Measurements from ENCODE around the gene CCDC12.
A peak's percentile ranks its signal among the peaks of the same experiment; 100 is the strongest.

Gene CCDC12

GRCh38 chr3:46934498-46935167 lies 41.9 kb downstream of the CCDC12 start:
- DNase-seq: peak; percentile 29

DNA sequence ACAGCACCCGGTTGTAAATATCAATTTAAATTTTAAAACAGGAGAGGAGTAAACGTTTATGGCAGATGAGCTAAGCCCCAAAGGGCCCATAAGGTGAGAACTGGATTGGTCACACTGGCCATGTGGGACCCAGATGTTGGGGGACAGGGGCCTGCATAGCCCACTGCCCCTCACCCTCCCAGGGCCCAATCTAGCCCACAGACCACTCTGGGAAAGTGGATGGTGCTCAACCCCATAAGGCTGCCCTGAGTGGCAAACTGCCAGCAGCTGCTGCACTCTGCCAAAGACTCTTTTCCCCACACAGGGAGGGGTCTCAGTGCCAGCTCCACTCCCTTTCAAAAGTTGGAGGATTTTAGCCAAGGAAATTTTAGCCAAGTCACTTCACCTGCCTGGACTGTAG lies 42.5 kb downstream of the CCDC12 start:
- DNase-seq: no peak

DNA sequence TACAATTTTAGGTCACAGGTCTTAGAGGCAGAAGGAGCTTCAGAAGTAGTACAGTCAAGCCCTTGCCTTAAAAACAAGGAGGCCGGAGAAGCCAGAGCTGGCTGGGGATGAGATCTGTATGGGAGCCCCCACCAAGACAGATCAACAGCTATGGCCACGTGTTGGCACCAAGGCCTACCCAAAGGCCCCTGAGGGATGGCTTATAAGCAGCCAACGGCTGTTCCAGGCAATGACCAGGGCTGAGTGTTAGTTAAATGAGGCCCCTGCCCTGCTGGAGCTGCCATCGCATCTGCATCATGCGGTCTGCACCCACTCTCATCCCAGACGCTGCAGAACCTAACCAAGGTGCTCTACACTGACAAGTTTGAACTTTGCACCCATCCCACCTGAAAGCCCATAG lies 43.3 kb downstream of the CCDC12 start:
- DNase-seq: no peak

GRCh38 chr3:46932455-46933225 lies 43.9 kb downstream of the CCDC12 start:
- DNase-seq: no peak

DNA sequence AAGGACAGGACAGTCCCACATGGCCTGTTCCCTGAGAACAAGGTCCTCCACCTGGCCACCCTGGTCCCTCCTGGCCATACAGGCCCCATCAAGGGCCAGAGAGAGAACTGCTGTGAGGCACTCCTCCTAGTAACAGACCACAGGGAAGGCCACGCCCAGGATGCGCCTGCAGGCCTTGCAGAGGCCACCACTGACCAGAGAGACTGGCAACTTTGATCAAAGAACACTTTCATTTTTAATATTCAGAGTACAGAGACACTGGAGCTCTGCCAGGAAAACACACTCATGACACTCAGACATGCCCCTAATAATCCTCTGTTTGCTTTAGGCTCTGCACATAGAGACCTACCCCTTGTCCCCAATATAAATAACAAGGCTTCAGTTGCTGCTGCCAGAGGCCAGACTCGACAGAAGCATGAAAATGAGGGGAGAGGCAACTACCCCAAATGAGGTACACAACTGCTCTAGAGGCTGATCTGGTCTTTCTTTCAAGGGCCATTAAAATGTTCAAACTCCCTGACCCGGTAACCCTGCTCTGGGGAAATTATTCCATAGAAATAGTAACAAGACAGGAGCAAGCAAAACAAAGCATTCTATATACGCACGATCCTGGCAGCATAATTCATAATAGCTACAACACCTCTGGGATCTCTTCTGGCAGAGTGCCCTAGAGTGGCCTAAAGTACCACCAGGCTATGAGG lies 44.8 kb downstream of the CCDC12 start:
- DNase-seq: peak; percentile 86

GRCh38 chr3:46930945-46931403 lies 45.6 kb downstream of the CCDC12 start:
- peak; percentile 17 for DNase-seq

DNA sequence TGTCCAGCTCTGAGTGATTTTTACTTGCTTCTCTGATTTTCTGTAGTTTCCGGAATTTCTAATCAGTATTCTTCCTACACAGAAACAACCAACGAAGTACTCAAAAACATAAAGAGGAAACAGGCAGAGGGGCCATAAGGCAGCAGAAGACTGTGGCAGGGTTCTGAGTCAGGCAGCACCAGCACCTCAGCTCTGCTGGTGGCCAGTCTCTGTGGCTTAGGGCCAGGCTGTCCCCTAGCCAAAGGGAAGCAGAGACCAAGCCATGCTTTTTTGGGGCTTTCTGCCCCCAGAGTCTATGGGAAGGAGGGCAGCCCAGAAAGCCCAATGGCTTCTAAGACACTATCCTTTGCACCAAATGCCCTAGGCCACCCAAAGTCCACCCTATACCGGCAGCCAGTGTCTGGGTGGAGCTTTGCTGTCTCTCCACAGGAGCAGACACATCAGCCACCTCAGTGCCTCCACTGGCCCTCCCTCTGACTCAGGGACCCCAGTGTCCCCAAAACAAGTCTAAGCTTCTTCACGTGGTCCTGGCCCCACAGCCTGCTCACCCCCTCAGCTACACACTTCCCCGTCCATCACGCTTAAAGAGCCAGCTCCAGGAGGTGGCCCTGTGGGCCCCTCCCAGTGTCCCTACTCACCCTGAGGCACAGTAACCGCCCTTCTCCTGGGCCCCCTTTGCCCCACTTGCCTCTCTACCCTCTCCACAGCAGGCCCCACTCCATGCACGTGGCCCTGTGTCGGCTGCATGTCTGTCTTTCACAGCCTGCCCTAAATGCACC lies 46.2 kb downstream of the CCDC12 start:
- peak; percentile 95 for DNase-seq

GRCh38 chr3:46929324-46929723 lies 47.2 kb downstream of the CCDC12 start:
- DNase-seq: peak; percentile 20

- DNase-seq: peak; percentile 85
Observed at GRCh38 chr3:46928282-46928681, 48.3 kb downstream of the CCDC12 start.

GRCh38 chr3:46927718-46928073 lies 48.8 kb downstream of the CCDC12 start:
- DNase-seq: no peak

- peak; percentile 95 for DNase-seq
Observed at GRCh38 chr3:46926871-46927717, 49.5 kb downstream of the CCDC12 start.

DNA sequence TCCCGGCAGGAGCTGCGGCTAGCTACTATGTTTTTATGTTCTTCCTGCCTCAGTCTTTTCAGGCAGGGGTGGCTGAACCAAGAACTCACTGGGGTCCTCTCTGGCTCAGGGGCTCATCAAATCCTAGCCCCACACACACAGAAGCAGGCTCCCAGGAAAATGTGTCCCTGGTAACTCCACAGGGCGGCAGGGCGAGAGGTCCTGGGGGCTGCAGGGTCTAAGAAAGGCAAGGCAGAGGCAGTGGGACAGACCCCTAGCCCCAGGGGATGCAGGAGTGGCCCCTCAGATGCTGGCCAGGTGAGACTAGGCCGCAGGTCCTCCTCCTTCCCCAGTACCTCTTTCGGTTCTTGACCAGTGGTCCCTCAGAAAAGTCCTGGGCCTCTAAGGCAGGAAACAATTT lies 50.1 kb downstream of the CCDC12 start:
- no peak for DNase-seq

DNA sequence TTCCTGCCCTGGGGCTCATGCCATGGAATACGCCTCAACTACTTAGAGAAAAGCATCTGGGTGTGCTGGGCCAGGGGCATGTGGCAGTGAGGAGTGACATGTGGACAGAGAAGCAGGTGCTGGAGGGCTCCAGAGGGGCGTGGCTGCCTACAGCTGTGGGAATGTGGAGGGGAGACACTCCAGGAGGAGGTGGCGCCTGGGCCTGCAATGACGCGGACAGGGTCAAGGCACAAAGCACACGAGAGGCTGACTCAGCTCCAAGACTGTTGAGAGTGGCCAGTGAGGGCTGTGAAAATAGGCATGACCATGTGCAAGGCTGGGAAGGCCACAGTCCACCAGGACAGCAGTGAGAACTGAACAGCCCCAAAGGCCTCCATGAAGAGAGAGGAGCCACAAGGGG lies 50.5 kb downstream of the CCDC12 start:
- peak; percentile 77 for DNase-seq

DNA sequence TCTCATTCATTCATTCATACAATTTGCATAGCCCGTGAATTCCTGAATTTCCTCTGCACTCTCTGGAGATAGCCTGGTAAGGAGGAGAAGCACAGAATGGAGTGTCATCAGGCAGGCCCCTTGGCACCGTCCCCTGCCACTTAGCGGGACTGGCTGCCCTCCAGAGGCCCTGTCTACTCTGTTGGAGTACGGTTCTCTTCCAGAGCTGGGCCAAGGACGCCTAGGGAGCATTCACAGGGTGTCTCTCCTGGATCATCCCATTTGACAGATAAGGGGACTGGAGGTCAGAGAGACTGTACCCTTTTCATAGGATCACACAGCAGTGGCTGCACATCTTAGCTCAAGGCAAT lies 51.0 kb downstream of the CCDC12 start:
- no peak for DNase-seq

- no peak for DNase-seq
Observed at GRCh38 chr3:46924921-46925584, 51.5 kb downstream of the CCDC12 start.

DNA sequence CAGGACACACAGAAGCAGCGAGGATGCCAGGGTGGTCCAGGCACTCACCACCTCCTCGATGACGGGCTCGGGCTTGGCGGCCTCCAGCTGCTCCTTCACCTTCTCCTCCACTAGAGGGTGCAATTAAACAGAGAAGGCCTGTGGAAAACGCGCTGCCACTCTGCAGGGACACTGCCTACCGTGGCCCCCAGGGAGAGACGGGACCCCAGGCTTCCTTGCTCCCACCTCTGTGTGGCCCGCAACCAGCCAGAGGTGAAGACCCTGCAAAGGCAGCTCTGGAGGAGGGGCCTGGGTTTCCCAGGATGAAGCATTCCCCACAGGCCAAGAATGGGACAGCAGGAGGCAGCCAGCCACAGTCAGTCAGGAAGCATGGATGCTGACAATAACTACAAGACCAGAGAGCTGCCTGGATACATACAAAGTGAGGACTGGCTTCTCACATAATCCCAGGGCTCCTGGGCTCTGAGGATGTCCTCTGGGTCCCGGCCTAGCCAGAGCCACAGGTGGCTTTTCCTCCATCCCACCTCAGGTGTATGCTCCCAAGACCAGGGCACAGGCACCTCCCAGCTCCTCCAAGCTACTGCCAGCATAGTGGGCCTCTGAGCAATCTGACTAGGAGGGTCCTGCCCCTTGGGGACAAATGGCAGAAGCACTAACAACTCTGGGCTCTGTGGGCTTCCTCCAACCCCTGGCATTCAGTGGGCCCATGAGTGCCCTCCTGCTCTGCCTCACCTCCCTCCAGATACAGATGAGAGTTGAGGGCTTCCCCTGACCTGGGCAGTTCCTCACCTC lies 52.8 kb downstream of the CCDC12 start:
- DNase-seq: peak; percentile 52

DNA sequence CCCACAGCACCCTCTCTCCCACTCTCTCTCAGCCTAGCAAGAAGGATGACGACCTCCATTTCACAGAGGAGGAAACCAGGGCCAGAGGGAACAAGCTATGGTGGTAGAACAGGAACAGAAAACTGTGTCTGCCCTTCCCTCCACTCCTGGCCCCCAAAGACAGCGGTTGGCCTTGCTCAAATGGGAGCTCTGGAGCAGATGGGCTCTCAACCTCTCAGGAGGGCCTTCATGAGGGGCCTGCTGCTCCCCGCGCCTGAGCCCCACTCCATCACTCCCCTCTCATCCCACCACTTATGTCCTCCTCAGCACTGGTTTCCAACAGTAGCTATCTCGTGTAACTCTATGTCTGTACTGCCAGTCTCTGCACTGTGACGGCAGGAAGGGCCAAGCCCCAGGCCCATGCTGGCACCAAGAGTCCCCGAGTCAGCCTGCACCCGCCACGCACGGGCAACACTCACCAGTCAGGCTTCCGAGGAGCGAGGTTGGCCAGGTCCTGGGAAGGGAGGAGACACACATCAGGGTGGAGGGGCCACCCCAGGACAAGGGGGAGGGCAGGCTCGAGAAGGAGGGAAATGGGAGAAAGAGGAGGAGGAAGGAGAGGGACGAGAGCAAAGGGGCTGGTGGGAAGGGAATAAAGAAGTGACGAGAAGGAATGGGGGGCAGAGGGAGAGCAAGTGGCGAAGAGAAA lies 53.5 kb downstream of the CCDC12 start:
- DNase-seq: no peak

GRCh38 chr3:46922426-46922825 lies 54.1 kb downstream of the CCDC12 start:
- no peak for DNase-seq

DNA sequence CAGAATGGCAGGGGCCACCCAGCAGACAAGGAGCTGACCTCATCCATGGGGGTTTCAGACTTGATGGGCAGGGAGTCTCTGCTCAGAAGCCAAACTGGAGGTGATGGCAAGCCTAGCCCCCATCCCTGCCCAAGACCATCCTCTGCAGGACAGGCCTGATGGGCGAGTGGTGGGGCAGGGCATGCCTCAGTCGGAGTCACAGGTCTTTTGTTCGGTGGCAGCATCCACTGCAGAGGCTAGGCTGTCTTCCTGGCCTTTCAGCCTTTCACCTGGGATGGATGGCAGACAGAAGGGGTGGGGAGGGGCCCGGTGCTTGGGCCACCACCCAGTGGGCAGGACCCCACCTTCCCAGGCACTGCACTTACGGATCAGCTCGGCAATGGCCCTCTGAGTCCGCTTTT lies 54.7 kb downstream of the CCDC12 start:
- DNase-seq: no peak

- DNase-seq: no peak
Observed at GRCh38 chr3:46921041-46921440, 55.5 kb downstream of the CCDC12 start.

Measured in inflammatory macrophage treated with lipopolysaccharide for 4 hours (primary cell).